ENCODE measurements around the gene TMEM131L. TPM values are rescaled to one million over a fixed set of nuclear protein-coding genes. Genes with fewer than 3 reads are reported as not detected.
"Not testable (repeated sequence)": the region's sequence is repeated elsewhere in the genome, so short reads cannot be mapped to it uniquely, and the experiment has no call there.

Gene TMEM131L
- total and polyA plus RNA-seq, 2 experiments from 2014 or later, result 3.3 to 7.4 TPM

DNA sequence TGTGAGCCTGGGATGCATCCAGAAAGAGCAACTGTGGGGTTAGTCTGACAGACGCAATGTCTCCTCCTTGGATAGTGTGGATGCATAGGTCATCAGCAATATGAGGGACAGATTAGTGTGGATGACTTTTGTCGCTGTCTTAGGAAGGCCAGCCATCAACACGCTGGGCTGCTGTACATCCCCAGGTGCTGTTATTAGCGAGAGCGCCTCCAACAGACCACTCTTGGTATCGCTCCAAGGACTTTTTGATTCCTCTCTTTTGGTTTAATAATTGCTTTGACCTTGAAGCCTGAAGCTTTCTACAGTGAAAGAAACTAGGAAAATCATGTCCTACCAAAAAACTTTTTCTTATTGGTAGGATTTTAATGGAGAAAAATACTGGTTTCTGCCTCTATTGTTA lies 76.7 kb downstream of the TMEM131L start:
- peaks cover 5% of the 10 kb centered on the region for H3K4me1 ChIP-seq (ENCODE audit: low read depth)
- H3K27ac ChIP-seq, result no peak overlapping the region

DNA sequence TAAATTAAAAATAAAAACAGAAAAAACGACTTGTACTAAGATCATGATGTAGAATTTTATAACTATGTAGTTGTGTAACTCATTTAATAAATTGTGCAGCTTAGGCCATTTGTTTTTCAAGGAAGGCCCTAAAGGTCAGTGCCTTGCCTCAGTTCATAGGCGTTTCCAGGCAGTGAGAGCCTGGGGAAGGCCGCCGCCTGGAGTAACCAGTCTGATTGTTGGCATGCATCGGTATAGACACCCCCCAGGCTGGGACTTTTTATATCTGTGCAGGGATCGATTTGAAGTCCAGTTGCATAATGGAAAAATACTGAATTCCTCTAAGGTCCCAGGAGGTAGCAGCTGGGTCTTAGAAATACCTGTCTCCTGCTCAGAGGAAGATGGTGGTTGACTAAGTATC lies 77.2 kb downstream of the TMEM131L start:
- Histone ChIP-seq H3K4me3 (no peak overlapping the region), H3K27ac (no peak overlapping the region), H3K4me1 (ENCODE audit: low read depth) (peaks cover 5% of the 10 kb centered on the region)

More for the DNA sequence above, 76.7 kb downstream of the TMEM131L start:
- Histone ChIP-seq H3K4me3 (no peak overlapping the region), H3K9me3 (ENCODE audit: low read depth) (no peaks in the 10 kb centered on the region), H3K36me3 (no peaks in the 10 kb centered on the region), H3K27me3 (no peaks in the 10 kb centered on the region)
- DNase-seq (ENCODE audit: low read depth in 1 of 2, low spot score in 1 of 2), result no peak
- TF ChIP-seq, protein P1, sequence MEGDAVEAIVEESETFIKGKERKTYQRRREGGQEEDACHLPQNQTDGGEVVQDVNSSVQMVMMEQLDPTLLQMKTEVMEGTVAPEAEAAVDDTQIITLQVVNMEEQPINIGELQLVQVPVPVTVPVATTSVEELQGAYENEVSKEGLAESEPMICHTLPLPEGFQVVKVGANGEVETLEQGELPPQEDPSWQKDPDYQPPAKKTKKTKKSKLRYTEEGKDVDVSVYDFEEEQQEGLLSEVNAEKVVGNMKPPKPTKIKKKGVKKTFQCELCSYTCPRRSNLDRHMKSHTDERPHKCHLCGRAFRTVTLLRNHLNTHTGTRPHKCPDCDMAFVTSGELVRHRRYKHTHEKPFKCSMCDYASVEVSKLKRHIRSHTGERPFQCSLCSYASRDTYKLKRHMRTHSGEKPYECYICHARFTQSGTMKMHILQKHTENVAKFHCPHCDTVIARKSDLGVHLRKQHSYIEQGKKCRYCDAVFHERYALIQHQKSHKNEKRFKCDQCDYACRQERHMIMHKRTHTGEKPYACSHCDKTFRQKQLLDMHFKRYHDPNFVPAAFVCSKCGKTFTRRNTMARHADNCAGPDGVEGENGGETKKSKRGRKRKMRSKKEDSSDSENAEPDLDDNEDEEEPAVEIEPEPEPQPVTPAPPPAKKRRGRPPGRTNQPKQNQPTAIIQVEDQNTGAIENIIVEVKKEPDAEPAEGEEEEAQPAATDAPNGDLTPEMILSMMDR (IDR thresholded peaks at IDR 0.05; ENCODE audit: low read depth, low read length), result no peak

DNA sequence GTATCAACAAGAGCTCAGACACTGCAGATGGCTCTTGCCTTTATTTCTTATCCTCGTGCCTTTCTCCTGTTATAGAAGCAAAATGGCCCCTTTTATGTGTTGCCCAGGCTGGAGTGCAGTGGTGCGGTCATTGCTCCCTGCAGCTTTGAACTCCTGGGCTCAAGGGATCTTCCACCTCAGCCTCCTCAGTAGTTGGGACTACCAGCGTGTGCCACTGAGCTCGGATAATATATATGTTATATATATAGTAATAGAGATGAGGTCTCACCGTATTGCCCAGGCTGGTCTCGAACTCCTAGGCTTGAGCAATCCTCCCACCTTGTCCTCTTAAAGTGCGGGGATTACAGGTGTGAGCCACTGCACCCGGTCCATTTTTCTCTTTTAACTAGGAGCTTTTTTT lies 79.7 kb downstream of the TMEM131L start:
- Histone ChIP-seq H3K27me3 (no peaks in the 10 kb centered on the region), H3K4me3 (no peak overlapping the region), H3K27ac (no peak overlapping the region), H3K9me3 (ENCODE audit: low read depth) (no peaks in the 10 kb centered on the region), H3K36me3 (no peaks in the 10 kb centered on the region), H3K4me1 (ENCODE audit: low read depth) (no peaks in the 10 kb centered on the region)
- TF ChIP-seq, protein P1 (IDR thresholded peaks at IDR 0.05; ENCODE audit: low read depth, low read length), result no peak
- no peak for DNase-seq (ENCODE audit: low read depth in 1 of 2, low spot score in 1 of 2)

More for the DNA sequence above, 77.2 kb downstream of the TMEM131L start:
- no peak for DNase-seq (ENCODE audit: low read depth in 1 of 2, low spot score in 1 of 2)
- Histone ChIP-seq H3K27me3 (no peaks in the 10 kb centered on the region), H3K9me3 (ENCODE audit: low read depth) (no peaks in the 10 kb centered on the region), H3K36me3 (no peaks in the 10 kb centered on the region)
- TF ChIP-seq, protein P1 (IDR thresholded peaks at IDR 0.05; ENCODE audit: low read depth, low read length), result no peak

DNA sequence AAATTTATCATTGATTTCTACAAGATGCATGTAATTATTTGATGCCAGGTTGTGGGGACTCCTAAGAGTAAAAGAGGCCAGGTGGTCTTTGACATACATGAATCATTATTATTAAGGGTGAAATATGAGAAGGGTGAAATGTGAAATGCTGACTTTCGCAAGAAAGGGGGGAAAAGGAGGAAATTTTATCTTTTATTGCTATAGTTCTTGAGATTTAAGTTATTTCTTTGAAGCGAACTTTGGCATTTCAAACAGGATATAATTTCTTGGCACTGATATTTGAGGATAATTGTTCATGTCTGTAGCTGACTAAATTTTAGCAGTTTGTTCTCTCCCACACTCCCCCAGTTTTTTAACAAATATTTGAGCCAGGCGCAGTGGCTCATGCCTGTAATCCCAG lies 80.1 kb downstream of the TMEM131L start:
- TF ChIP-seq, protein P1 (IDR thresholded peaks at IDR 0.05; ENCODE audit: low read depth, low read length), result no peak
- H3K4me1 ChIP-seq (ENCODE audit: low read depth), result no peaks in the 10 kb centered on the region
- H3K9me3 ChIP-seq (ENCODE audit: low read depth), result no peaks in the 10 kb centered on the region
- H3K27ac ChIP-seq, result no peak overlapping the region
- no peaks in the 10 kb centered on the region for H3K27me3 ChIP-seq
- DNase-seq (ENCODE audit: low read depth in 1 of 2, low spot score in 1 of 2), result peak in 1 of 2 donors; percentile 21
- H3K4me3 ChIP-seq, result no peak overlapping the region
- no peaks in the 10 kb centered on the region for H3K36me3 ChIP-seq

DNA sequence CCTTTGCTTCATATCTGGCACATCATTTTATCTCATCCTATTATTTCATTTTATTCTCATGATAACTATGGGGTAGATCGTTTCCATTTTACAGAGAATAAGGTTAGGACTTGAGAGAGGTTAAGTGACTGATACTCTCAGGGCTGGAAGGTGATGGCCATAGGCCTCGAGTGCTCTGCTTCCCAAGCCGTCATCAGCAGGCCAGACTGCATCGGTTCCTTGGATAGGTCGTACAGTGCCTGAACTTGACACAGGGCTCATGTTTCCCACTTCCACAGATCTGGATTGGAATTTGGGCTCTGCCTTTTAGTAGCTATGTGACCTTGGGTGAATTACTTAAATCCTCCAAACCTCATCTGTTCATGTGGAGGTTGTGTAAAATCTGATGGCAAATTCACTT lies 81.4 kb downstream of the TMEM131L start:
- no peaks in the 10 kb centered on the region for H3K9me3 ChIP-seq (ENCODE audit: low read depth)
- no peaks in the 10 kb centered on the region for H3K27me3 ChIP-seq
- H3K36me3 ChIP-seq, result no peaks in the 10 kb centered on the region
- no peak overlapping the region for H3K4me3 ChIP-seq
- no peaks in the 10 kb centered on the region for H3K4me1 ChIP-seq (ENCODE audit: low read depth)
- DNase-seq (ENCODE audit: low read depth in 1 of 2, low spot score in 1 of 2), result peak in 1 of 2 donors; percentile 21
- TF ChIP-seq, protein P1 (IDR thresholded peaks at IDR 0.05; ENCODE audit: low read depth, low read length), result no peak
- H3K27ac ChIP-seq, result no peak overlapping the region

DNA sequence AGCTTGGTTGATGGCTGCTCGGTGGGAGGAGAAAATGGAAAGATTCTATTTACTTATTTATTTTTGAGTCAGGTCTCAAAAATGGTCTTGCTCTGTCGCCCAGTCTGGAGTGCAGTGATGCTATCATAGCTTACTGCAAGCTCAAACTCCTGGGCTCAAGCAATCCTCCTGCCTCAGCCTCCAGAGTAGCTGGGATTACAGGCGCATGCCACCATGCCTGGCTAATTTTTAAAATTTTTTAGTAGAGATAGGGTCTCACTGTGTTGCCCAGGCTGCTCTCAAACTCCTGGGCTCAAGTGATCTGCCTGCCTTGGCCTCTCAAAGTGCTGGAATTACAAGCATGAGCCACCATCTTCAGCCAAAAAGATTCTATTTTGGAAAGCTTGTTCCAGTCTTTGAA lies 82.7 kb downstream of the TMEM131L start:
- not testable (repeated sequence) for H3K27ac ChIP-seq; H3K36me3 ChIP-seq; DNase-seq (ENCODE audit: low read depth in 1 of 2, low spot score in 1 of 2); H3K27me3 ChIP-seq; H3K9me3 ChIP-seq (ENCODE audit: low read depth); H3K4me3 ChIP-seq; H3K4me1 ChIP-seq (ENCODE audit: low read depth)

All from cardiac muscle cell (in vitro differentiated cells and primary cell).